Inflammatory macrophage treated with lipopolysaccharide for 1 hour (primary cell): Measurements from ENCODE around the gene ABCB8.

ENCODE experiments used
- DNase-seq, 2 donors: peaks; one replicate each; pipeline ENCODE4 v3.0.0-alpha.2; 2020 to 2022

The ABCB8 gene

GRCh38 chr7:151059367-151060112, 31.3 kb downstream of the ABCB8 start, which contains the start of gene SLC4A2:
Gene SLC4A2 (plus strand): TSS chr7:151059589. CDS start chr7:151061988, 2,399 bp downstream.
- DNase-seq: peak; percentile 29 to 51

- DNase-seq: no peak
Measured at GRCh38 chr7:151060113-151060415, 31.8 kb downstream of the ABCB8 start.

GRCh38 chr7:151060416-151061212, 32.4 kb downstream of the ABCB8 start:
- DNase-seq: peak in 1 of 2 donors; percentile 4

GRCh38 chr7:151061213-151062110, 33.2 kb downstream of the ABCB8 start:
- DNase-seq: no peak

GRCh38 chr7:151062111-151062398, 33.8 kb downstream of the ABCB8 start:
- DNase-seq: no peak

- no peak for DNase-seq
Measured at GRCh38 chr7:151062399-151063211, 34.4 kb downstream of the ABCB8 start.

- no peak for DNase-seq
Measured at GRCh38 chr7:151063212-151063561, 34.9 kb downstream of the ABCB8 start.

- no peak for DNase-seq
Measured at GRCh38 chr7:151064454-151064853, 36.2 kb downstream of the ABCB8 start.

GRCh38 chr7:151064993-151065392, 36.7 kb downstream of the ABCB8 start:
- no peak for DNase-seq

GRCh38 chr7:151065516-151065915, 37.3 kb downstream of the ABCB8 start:
- no peak for DNase-seq

GRCh38 chr7:151066273-151066974, 38.2 kb downstream of the ABCB8 start:
- DNase-seq: no peak

GRCh38 chr7:151068069-151068773, 40.0 kb downstream of the ABCB8 start:
- DNase-seq: no peak

- DNase-seq: no peak
Measured at GRCh38 chr7:151069841-151070573, 41.8 kb downstream of the ABCB8 start.

GRCh38 chr7:151070574-151070960, 42.3 kb downstream of the ABCB8 start:
- no peak for DNase-seq

GRCh38 chr7:151071032-151071866, 43.0 kb downstream of the ABCB8 start:
- DNase-seq: no peak

GRCh38 chr7:151073990-151074389, 45.7 kb downstream of the ABCB8 start:
- no peak for DNase-seq

GRCh38 chr7:151074817-151075661, 46.8 kb downstream of the ABCB8 start:
- DNase-seq: no peak

GRCh38 chr7:151075662-151075971, 47.4 kb downstream of the ABCB8 start:
- no peak for DNase-seq

- DNase-seq: no peak
Measured at GRCh38 chr7:151075978-151076426, 47.8 kb downstream of the ABCB8 start.
